H1 (cell line): ENCODE measurements around the gene KRT78. TPM values are rescaled to one million over a fixed set of nuclear protein-coding genes. Genes with fewer than 3 reads are reported as not detected.

Experiments
- CTCF ChIA-PET: fragments of 300-600 bp; sonication (Branson Sonifier 250); formaldehyde crosslinking; loops from one replicate; lab custom pipeline; 2021; ENCODE audit not compliant: partially characterized antibody; lab: Charles Lee
- POLR2A ChIA-PET: fragments of 300-600 bp; sonication (Branson Sonifier 250); formaldehyde crosslinking; loops from one replicate; lab custom pipeline; 2021; ENCODE audit warnings: inconsistent platforms; ENCODE audit not compliant: partially characterized antibody; lab: Charles Lee
- DNase-seq, 2 experiments: peaks; one replicate each; pipeline versions ENCODE4 v3.0.0 to v3.0.0-alpha.2; 2010 to 2022; ENCODE audit warnings: low spot score in 2 of 2, low read depth in 1 of 2, mixed read lengths in 1 of 2
- FAIRE-seq: peaks from 2 replicates; lab custom pipeline; 2011; peaks lifted over from hg19 to GRCh38; lab: Jason Lieb, UNC
- H2AFZ ChIP-seq: 2 replicates; pipeline ENCODE4 v1.8.1; 2012; ENCODE audit warnings: low read length, inconsistent platforms
- H2AK5ac ChIP-seq: 2 replicates; pipeline ENCODE4 v1.6.1; 2013; ENCODE audit warnings: low read depth, low read length
- H2BK120ac ChIP-seq: replicated peaks from 2 replicates; pipeline ENCODE3; 2013; ENCODE audit warnings: low read depth, low read length, inconsistent platforms
- H2BK12ac ChIP-seq: 2 replicates; pipeline ENCODE4 v1.6.1; 2013; ENCODE audit warnings: low read depth, low read length
- H2BK15ac ChIP-seq: 2 replicates; pipeline ENCODE4 v1.6.1; 2013; ENCODE audit warnings: low read length
- H2BK20ac ChIP-seq: 2 replicates; pipeline ENCODE4 v1.6.1; 2013; ENCODE audit warnings: low read length
- H2BK5ac ChIP-seq: 2 replicates; pipeline ENCODE4 v1.6.1; 2013; ENCODE audit warnings: low read depth, low read length
- H3K14ac ChIP-seq: 2 replicates; pipeline ENCODE4 v1.6.1; 2013; ENCODE audit warnings: inconsistent platforms; ENCODE audit not compliant: insufficient read length
- H3K18ac ChIP-seq: 2 replicates; pipeline ENCODE4 v1.6.1; 2013; ENCODE audit warnings: low read length; ENCODE audit errors: extremely low read depth
- H3K23ac ChIP-seq: 2 replicates; pipeline ENCODE4 v1.6.1; 2013; ENCODE audit warnings: inconsistent platforms; ENCODE audit not compliant: insufficient read length
- H3K23me2 ChIP-seq: 2 replicates; pipeline ENCODE4 v1.6.1; 2013; ENCODE audit warnings: low read depth, low read length
- H3K27ac ChIP-seq: 2 replicates; pipeline ENCODE4 v1.6.1; 2011; ENCODE audit warnings: low read depth, low read length, inconsistent platforms
- H3K27me3 ChIP-seq, 4 experiments: replicated peaks in 1 of 4; 1 replicate in 1 of 4; 2 replicates in 3 of 4; pipeline versions ENCODE4 v1.6.1 to v1.8.1; 2011 to 2013; ENCODE audit warnings: low read length in 3 of 4, mild to moderate bottlenecking in 3 of 4, inconsistent platforms in 2 of 4, mixed read lengths in 2 of 4, moderate library complexity in 1 of 4; ENCODE audit not compliant: control insufficient read depth in 3 of 4, insufficient read depth in 3 of 4; ENCODE audit errors: extremely low read depth in 1 of 4
- H3K36me3 ChIP-seq, 4 experiments: 2 replicates each; pipeline versions ENCODE4 v1.6.1 to v1.8.1; 2011 to 2013; ENCODE audit warnings: mild to moderate bottlenecking in 4 of 4, low read length in 3 of 4, moderate library complexity in 2 of 4, control low read depth in 1 of 4, inconsistent platforms in 1 of 4; ENCODE audit not compliant: insufficient read depth in 4 of 4, control insufficient read depth in 2 of 4
- H3K4ac ChIP-seq: replicated peaks from 2 replicates; pipeline ENCODE3; 2013; ENCODE audit warnings: low read length, low read depth, mixed read lengths, inconsistent platforms; ENCODE audit not compliant: insufficient read length
- H3K4me1 ChIP-seq, 4 experiments: replicated peaks in 1 of 4; 1 replicate in 1 of 4; 2 replicates in 3 of 4; pipeline versions ENCODE4 v1.6.1 to v1.8.1; 2011 to 2013; ENCODE audit warnings: low read length in 3 of 4, inconsistent platforms in 2 of 4, mixed read lengths in 1 of 4; ENCODE audit not compliant: insufficient read depth in 4 of 4, control insufficient read depth in 3 of 4
- H3K4me2 ChIP-seq, 2 experiments: 2 replicates each; pipeline versions ENCODE4 v1.6.1 to v1.8.1; 2011 to 2013; ENCODE audit warnings: low read depth in 2 of 2, low read length in 2 of 2, control low read depth in 1 of 2, inconsistent platforms in 1 of 2, mild to moderate bottlenecking in 1 of 2; ENCODE audit not compliant: insufficient read depth in 1 of 2
- H3K4me3 ChIP-seq, 4 experiments: fragments of 200-600, 300-600 bp in 1 of 4; sonication (generic), shearing (Covaris generic), sonication (Bioruptor Twin) in 1 of 4; 2 replicates each; pipeline versions ENCODE4 v1.5.1 to v1.8.1; 2011 to 2016; ENCODE audit warnings: low read length in 4 of 4, low read depth in 3 of 4, control low read depth in 2 of 4, inconsistent platforms in 2 of 4, mild to moderate bottlenecking in 2 of 4, mixed read lengths in 1 of 4, moderate library complexity in 1 of 4; ENCODE audit not compliant: insufficient read depth in 2 of 4; ENCODE audit errors: extremely low read depth in 1 of 4
- H3K56ac ChIP-seq: replicated peaks from 2 replicates; pipeline ENCODE3; 2013; ENCODE audit warnings: low read depth, mild to moderate bottlenecking, mixed read lengths, low read length, inconsistent platforms; ENCODE audit not compliant: insufficient read length
- H3K79me1 ChIP-seq: 2 replicates; pipeline ENCODE4 v1.6.1; 2013; ENCODE audit warnings: low read depth, low read length, control low read depth
- H3K79me2 ChIP-seq, 2 experiments: 2 replicates each; pipeline versions ENCODE4 v1.6.1 to v1.8.1; 2012 to 2013; ENCODE audit warnings: low read length in 2 of 2, mild to moderate bottlenecking in 2 of 2, inconsistent platforms in 1 of 2; ENCODE audit not compliant: insufficient read depth in 2 of 2, control insufficient read depth in 1 of 2
- H3K9ac ChIP-seq, 4 experiments: replicated peaks in 1 of 4; 1 replicate in 1 of 4; 2 replicates in 3 of 4; pipeline versions ENCODE4 v1.6.1 to v1.8.1; 2011 to 2013; ENCODE audit warnings: low read depth in 3 of 4, low read length in 3 of 4, control low read depth in 2 of 4, mild to moderate bottlenecking in 2 of 4, moderate library complexity in 2 of 4, inconsistent platforms in 1 of 4; ENCODE audit errors: extremely low read depth in 1 of 4
- H3K9me3 ChIP-seq, 2 experiments: 2 replicates each; pipeline versions ENCODE4 v1.6.1 to v1.8.1; 2012 to 2013; ENCODE audit warnings: mild to moderate bottlenecking in 2 of 2, moderate library complexity in 2 of 2, control low read depth in 1 of 2, inconsistent platforms in 1 of 2, low read depth in 1 of 2, low read length in 1 of 2, mixed read lengths in 1 of 2; ENCODE audit not compliant: insufficient read depth in 2 of 2
- H4K20me1 ChIP-seq, 2 experiments: replicated peaks in 1 of 2; 2 replicates each; pipeline versions ENCODE3 to v1.8.1; 2011 to 2013; ENCODE audit warnings: inconsistent platforms in 2 of 2, low read length in 2 of 2, mild to moderate bottlenecking in 1 of 2; ENCODE audit not compliant: insufficient read depth in 2 of 2, control insufficient read depth in 1 of 2
- H4K5ac ChIP-seq: 2 replicates; pipeline ENCODE4 v1.6.1; 2013; ENCODE audit warnings: low read length, low read depth, mixed read lengths, inconsistent platforms; ENCODE audit not compliant: insufficient read length
- H4K8ac ChIP-seq: 2 replicates; pipeline ENCODE4 v1.8.0; 2013; ENCODE audit warnings: mild to moderate bottlenecking, moderate library complexity, low read length, inconsistent platforms; ENCODE audit not compliant: insufficient read depth; ENCODE audit errors: extremely low read depth
- H4K91ac ChIP-seq: replicated peaks from 2 replicates; pipeline ENCODE3; 2013; ENCODE audit warnings: low read length, mixed read lengths, inconsistent platforms; ENCODE audit not compliant: insufficient read length
- ASH2L ChIP-seq: fragments of 200-600, 300-600 bp; sonication (generic); IDR thresholded peaks from one replicate; pipeline ENCODE4 v1.7.1; 2017; ENCODE audit warnings: low read length
- CREB1 ChIP-seq: IDR thresholded peaks from 2 replicates; pipeline ENCODE4 v1.6.1; 2012; ENCODE audit warnings: inconsistent platforms
- RAD21 ChIP-seq, 2 experiments: IDR thresholded peaks in 1 of 2; conservative IDR thresholded peaks in 1 of 2; 2 replicates each; pipeline ENCODE4 v1.6.1; 2011; ENCODE audit warnings: low read depth in 2 of 2, low read length in 2 of 2, improper control_type of control experiment in 1 of 2, inconsistent platforms in 1 of 2, mild to moderate bottlenecking in 1 of 2, moderate library complexity in 1 of 2
- WGBS, 2 experiments: shearing (Covaris generic) in 1 of 2; methylation state at CpG; one replicate each; pipeline versions ENCODE4 v1.1.6 to v1.1.7; 2013 to 2015; ENCODE audit warnings: low lambda C conversion rate in 2 of 2, mixed read lengths in 2 of 2, inconsistent platforms in 1 of 2, low coverage in 1 of 2, missing lambda C conversion rate in 1 of 2; ENCODE audit not compliant: insufficient replicate concordance in 2 of 2, insufficient coverage in 1 of 2, insufficient read length in 1 of 2; ENCODE audit errors: extremely low coverage in 1 of 2, missing lambda C conversion rate in 1 of 2; 5-methylcytosine and 5-hydroxymethylcytosine counted together
- polyA plus RNA-seq, 7 experiments: library from polyadenylated mRNA; depleted of rRNA in 3 of 7; stranded (reverse) in 5 of 7; unstranded in 2 of 7; fragments of >200 nt in 5 of 7; fragments of 200-250 nt in 2 of 7; gene quantifications; 1 replicate in 5 of 7; 2 replicates in 1 of 7; 4 replicates in 1 of 7; pipeline versions ENCODE4 v1.2.1 to v1.2.3, GENCODE V29; 2011 to 2013; ENCODE audit warnings: missing spikeins in 2 of 7, mixed read lengths in 2 of 7
- total RNA-seq: library from RNA; stranded (reverse); fragmentation: NEBNext Ultra II Directional; extraction: Animal tissue kit (Norgen Biotek cat#: 25700); gene quantifications from 2 replicates; pipeline ENCODE4 v1.2.1, GENCODE V29; 2021

The KRT78 gene
- total and polyA plus RNA-seq, 2 of the 8 experiments (the other 6 are each of a cell fraction or from before 2014, with no cell fraction given), result not detected

DNA sequence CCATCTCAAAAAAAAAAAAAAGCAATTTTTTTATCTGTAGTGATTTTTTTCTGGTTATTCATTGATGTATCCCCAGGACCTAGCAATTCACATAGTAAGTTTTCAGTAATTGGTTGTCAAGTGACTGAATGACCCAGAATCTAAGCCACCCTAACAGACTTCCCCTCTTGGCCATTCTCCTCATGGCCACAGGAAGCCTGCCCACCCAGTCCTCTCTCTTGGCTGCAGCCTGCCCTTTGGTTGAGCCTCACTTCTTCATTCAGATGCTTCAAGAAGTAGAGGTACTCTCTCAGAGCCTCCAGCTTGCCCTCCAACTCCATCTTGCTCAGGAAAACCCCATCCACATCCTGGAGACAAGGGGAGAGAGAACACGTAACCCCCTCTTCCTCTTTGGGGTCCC, 2.8 kb downstream of the KRT78 start:
- Histone ChIP-seq H2BK20ac (no peak overlapping the region), H3K4me2 (no peak overlapping the region), H3K23me2 (no peaks in the 10 kb centered on the region), H4K91ac (no peak overlapping the region), H3K4me1 (no peaks in the 10 kb centered on the region), H3K27ac (no peak overlapping the region), H3K18ac (no peak overlapping the region), H2BK120ac (no peak overlapping the region), H2BK5ac (no peak overlapping the region), H3K23ac (no peak overlapping the region), H3K36me3 (no peaks in the 10 kb centered on the region), H3K27me3 (no peaks in the 10 kb centered on the region), H4K20me1 (no peaks in the 10 kb centered on the region), H3K79me2 (no peaks in the 10 kb centered on the region), H4K8ac (no peak overlapping the region), H2AK5ac (no peak overlapping the region), H2AFZ (no peak overlapping the region), H2BK15ac (no peak overlapping the region), H3K56ac (no peak overlapping the region), H3K4ac (no peak overlapping the region), H3K9me3 (no peaks in the 10 kb centered on the region; a peak in 1 of 4 replicates), H3K4me3 (no peak overlapping the region), H3K14ac (no peak overlapping the region), H2BK12ac (no peak overlapping the region), H3K9ac (no peak overlapping the region), H4K5ac (no peak overlapping the region), H3K79me1 (no peaks in the 10 kb centered on the region)
- TF ChIP-seq CREB1, result no peak
- no peak for TF ChIP-seq ASH2L
- TF ChIP-seq RAD21 (IDR thresholded peaks at IDR 0.05 in 1 of 2, conservative IDR thresholded peaks at IDR 0.05 in 1 of 2; ENCODE audit: low read depth in 2 of 2, low read length in 2 of 2), result no peak
- ChIA-PET POLR2A (no interaction called here), CTCF (interaction anchor here (0.7 to 1.4 kb wide), 2 partner anchors 20 to 134 kb away, joined by 5 to 7 read pairs; no protein-coding TSS in a partner anchor)
- no peak for FAIRE-seq
- no CpG with 5 or more reads among the region's 1 CpG for WGBS, 2 experiments
- DNase-seq, result no peak
